ENCODE data around the gene SORCS2.

The SORCS2 gene

GRCh38 chr4:7398788-7399439 is 206.6 kb downstream of the SORCS2 start:
- H3K9me2 ChIP-seq (replicated peaks; ENCODE audit: control insufficient read depth, low read length) = no peaks in the 10 kb centered on the region
- no peaks in the 10 kb centered on the region for H3K27me3 ChIP-seq (ENCODE audit: control insufficient read depth, low read length)
- no peak overlapping the region for H3K4me2 ChIP-seq (ENCODE audit: low read length)
- no peaks in the 10 kb centered on the region for H4K20me1 ChIP-seq (ENCODE audit: control insufficient read depth, insufficient read depth, low read depth, low read length)
- no peaks in the 10 kb centered on the region for H3K79me2 ChIP-seq (ENCODE audit: control insufficient read depth, low read length)
- H3K4me1 ChIP-seq (ENCODE audit: control insufficient read depth, low read length) = peaks cover 25% of the 10 kb centered on the region
- TF ChIP-seq EZH2phosphoT487 (IDR thresholded peaks at IDR 0.05; ENCODE audit: borderline replicate concordance, low read length) (no peak), CTCF (IDR thresholded peaks at IDR 0.05; ENCODE audit: low read depth, low read length, poor library complexity, severe bottlenecking) (no peak)
- no peaks in the 10 kb centered on the region for H3F3A ChIP-seq (ENCODE audit: control insufficient read depth, insufficient read depth)
- H3K36me3 ChIP-seq (ENCODE audit: control insufficient read depth, low read length) = no peaks in the 10 kb centered on the region
- H3K27ac ChIP-seq (ENCODE audit: low read depth, low read length) = no peak overlapping the region
- H3K4me3 ChIP-seq (ENCODE audit: low read length) = no peak overlapping the region
- no peaks in the 10 kb centered on the region for H3K9me3 ChIP-seq (ENCODE audit: control insufficient read depth, insufficient read depth, low read length)

DNA sequence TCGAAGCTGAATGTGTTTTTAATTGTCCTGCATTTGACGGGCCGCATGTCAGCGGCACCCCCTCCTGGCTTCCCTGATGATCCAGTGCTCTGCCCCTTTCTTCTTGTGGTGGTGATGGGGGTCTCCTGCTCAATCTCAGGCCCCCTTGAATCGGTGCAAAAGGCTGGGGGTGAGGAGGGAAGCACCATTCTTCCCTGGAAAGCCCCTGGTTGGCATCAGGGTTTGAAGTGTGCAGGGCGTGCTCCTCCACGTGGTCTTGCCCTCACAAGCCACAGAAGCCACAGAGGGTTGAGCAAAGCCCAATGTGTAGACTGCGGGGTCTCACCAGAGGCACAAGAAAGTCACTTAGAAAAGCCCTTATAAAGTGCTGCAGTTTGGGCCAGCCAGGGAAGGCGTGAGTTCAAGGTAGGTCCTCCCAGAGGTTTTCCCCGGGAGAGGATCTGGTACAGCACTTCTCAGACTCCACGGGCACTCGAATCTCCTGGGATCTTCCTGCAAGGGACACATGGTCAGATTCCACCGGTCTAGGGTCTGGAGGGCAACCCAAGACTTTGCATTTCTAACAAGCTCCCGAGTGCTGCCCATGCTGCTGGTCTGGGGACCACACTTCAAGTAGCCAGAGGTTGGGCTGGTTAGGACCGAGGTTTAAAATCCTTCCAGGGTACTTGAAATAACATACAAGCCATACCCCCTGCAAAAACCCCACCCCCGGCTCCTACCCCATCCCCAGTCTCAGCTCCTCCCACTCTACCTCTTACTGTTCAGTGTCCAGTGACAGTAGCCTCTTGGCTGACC is 207.3 kb downstream of the SORCS2 start:
- H3F3A ChIP-seq (ENCODE audit: control insufficient read depth, insufficient read depth) = no peaks in the 10 kb centered on the region
- H3K27ac ChIP-seq (ENCODE audit: low read depth, low read length) = no peak overlapping the region
- H3K4me2 ChIP-seq (ENCODE audit: low read length) = no peak overlapping the region
- TF ChIP-seq EZH2phosphoT487 (IDR thresholded peaks at IDR 0.05; ENCODE audit: borderline replicate concordance, low read length) (no peak), CTCF (IDR thresholded peaks at IDR 0.05; ENCODE audit: low read depth, low read length, poor library complexity, severe bottlenecking) (no peak)
- no peaks in the 10 kb centered on the region for H3K36me3 ChIP-seq (ENCODE audit: control insufficient read depth, low read length)
- no peak overlapping the region for H3K4me3 ChIP-seq (ENCODE audit: low read length)
- no peaks in the 10 kb centered on the region for H3K9me2 ChIP-seq (replicated peaks; ENCODE audit: control insufficient read depth, low read length)
- peaks cover 33% of the 10 kb centered on the region for H3K4me1 ChIP-seq (ENCODE audit: control insufficient read depth, low read length)
- no peaks in the 10 kb centered on the region for H4K20me1 ChIP-seq (ENCODE audit: control insufficient read depth, insufficient read depth, low read depth, low read length)
- H3K79me2 ChIP-seq (ENCODE audit: control insufficient read depth, low read length) = no peaks in the 10 kb centered on the region
- H3K9me3 ChIP-seq (ENCODE audit: control insufficient read depth, insufficient read depth, low read length) = no peaks in the 10 kb centered on the region
- no peaks in the 10 kb centered on the region for H3K27me3 ChIP-seq (ENCODE audit: control insufficient read depth, low read length)

DNA sequence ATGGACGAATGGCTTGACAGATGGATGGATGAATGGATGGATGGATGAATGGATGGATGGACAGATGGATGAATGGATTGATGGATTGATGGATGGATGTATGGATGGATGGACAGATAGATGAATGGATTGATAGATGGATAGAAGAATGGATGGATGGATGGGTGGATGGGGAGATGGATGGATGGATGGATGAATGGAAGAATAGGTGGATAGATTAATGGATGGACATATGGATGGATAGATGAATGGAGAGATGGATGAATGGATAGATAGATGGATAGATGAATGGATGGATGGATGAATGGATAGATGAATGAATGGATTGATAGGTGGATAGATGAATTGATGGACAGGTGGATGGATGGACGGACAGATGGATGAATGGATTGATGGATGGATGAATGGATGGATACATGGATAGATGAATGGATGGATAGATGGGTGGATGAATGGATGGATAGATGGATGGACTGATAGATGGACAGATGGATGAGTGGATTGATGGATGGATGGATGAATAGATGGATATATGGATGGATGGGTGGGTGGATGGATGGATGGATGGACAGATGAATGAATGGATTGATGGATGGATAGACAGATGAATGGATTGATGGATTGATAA is 208.4 kb downstream of the SORCS2 start:
- no peak for TF ChIP-seq CTCF (IDR thresholded peaks at IDR 0.05; ENCODE audit: low read depth, low read length, poor library complexity, severe bottlenecking)
- TF ChIP-seq EZH2phosphoT487 (IDR thresholded peaks at IDR 0.05; ENCODE audit: borderline replicate concordance, low read length) = no peak
- Histone ChIP-seq H3F3A (ENCODE audit: control insufficient read depth, insufficient read depth) (no peaks in the 10 kb centered on the region), H3K4me1 (ENCODE audit: control insufficient read depth, low read length) (peaks cover 29% of the 10 kb centered on the region), H3K4me2 (ENCODE audit: low read length) (no peak overlapping the region), H3K27ac (ENCODE audit: low read depth, low read length) (no peak overlapping the region), H3K79me2 (ENCODE audit: control insufficient read depth, low read length) (no peaks in the 10 kb centered on the region), H3K9me2 (replicated peaks; ENCODE audit: control insufficient read depth, low read length) (no peaks in the 10 kb centered on the region), H3K27me3 (ENCODE audit: control insufficient read depth, low read length) (no peaks in the 10 kb centered on the region), H4K20me1 (ENCODE audit: control insufficient read depth, insufficient read depth, low read depth, low read length) (no peaks in the 10 kb centered on the region), H3K4me3 (ENCODE audit: low read length) (no peak overlapping the region), H3K9me3 (ENCODE audit: control insufficient read depth, insufficient read depth, low read length) (no peaks in the 10 kb centered on the region), H3K36me3 (ENCODE audit: control insufficient read depth, low read length) (no peaks in the 10 kb centered on the region)

Data from DOHH2 (cell line).